HFFc6 (cell line): ENCODE results near the gene WDR47. TPM values are rescaled to one million over a fixed set of nuclear protein-coding genes. Genes with fewer than 3 reads are reported as not detected.
"Not testable (repeated sequence)": the region's sequence is repeated elsewhere in the genome, so short reads cannot be mapped to it uniquely, and the experiment has no call there.

Experiments
- DNase-seq: peaks from one replicate; pipeline ENCODE4 v3.0.0-alpha.2; 2018
- H3K27ac Mint-ChIP-seq: 2 replicates; pipeline ENCODE4 v1.8.0; 2020; ENCODE audit warnings: mild to moderate bottlenecking, mixed read lengths
- H3K27me3 Mint-ChIP-seq: 2 replicates; pipeline ENCODE4 v1.8.0; 2021; ENCODE audit warnings: mild to moderate bottlenecking, moderate library complexity, mixed read lengths; ENCODE audit not compliant: insufficient read depth
- H3K36me3 Mint-ChIP-seq: 2 replicates; pipeline ENCODE4 v1.8.0; 2021; ENCODE audit warnings: low read depth, mixed read lengths
- H3K4me1 Mint-ChIP-seq: 2 replicates; pipeline ENCODE4 v1.8.0; 2020; ENCODE audit warnings: low read depth, mixed read lengths
- H3K4me3 Mint-ChIP-seq: 2 replicates; pipeline ENCODE4 v1.8.0; 2020; ENCODE audit warnings: mild to moderate bottlenecking, moderate library complexity, mixed read lengths
- H3K9me3 Mint-ChIP-seq: 2 replicates; pipeline ENCODE4 v1.8.0; 2020; ENCODE audit warnings: mild to moderate bottlenecking, mixed read lengths
- total RNA-seq, 6 experiments: library from RNA; stranded (reverse); fragmentation: NEBNext Ultra II Directional; extraction: Animal tissue kit (Norgen Biotek cat#: 25700); gene quantifications; 2 replicates in 1 of 6; 3 replicates in 5 of 6; pipeline ENCODE4 v1.2.3, GENCODE V29; 2021
- TF ChIP-seq, protein P1 (sequence below): fragments of 200-600 bp; sonication (generic); IDR thresholded peaks from 2 replicates; pipeline ENCODE4 v1.5.0; 2021; ENCODE audit warnings: antibody characterized with exemption, mild to moderate bottlenecking

The WDR47 gene
- total RNA-seq, 6 experiments from 2014 or later, result 13.8 to 18.2 (median 17.5) TPM

- TF ChIP-seq, protein P1, sequence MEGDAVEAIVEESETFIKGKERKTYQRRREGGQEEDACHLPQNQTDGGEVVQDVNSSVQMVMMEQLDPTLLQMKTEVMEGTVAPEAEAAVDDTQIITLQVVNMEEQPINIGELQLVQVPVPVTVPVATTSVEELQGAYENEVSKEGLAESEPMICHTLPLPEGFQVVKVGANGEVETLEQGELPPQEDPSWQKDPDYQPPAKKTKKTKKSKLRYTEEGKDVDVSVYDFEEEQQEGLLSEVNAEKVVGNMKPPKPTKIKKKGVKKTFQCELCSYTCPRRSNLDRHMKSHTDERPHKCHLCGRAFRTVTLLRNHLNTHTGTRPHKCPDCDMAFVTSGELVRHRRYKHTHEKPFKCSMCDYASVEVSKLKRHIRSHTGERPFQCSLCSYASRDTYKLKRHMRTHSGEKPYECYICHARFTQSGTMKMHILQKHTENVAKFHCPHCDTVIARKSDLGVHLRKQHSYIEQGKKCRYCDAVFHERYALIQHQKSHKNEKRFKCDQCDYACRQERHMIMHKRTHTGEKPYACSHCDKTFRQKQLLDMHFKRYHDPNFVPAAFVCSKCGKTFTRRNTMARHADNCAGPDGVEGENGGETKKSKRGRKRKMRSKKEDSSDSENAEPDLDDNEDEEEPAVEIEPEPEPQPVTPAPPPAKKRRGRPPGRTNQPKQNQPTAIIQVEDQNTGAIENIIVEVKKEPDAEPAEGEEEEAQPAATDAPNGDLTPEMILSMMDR, result no peak
- peak overlapping the region; percentile 94 for H3K4me3 Mint-ChIP-seq
- no peaks in the 10 kb centered on the region for H3K27me3 Mint-ChIP-seq
- H3K9me3 Mint-ChIP-seq, result no peaks in the 10 kb centered on the region
- H3K36me3 Mint-ChIP-seq, result no peaks in the 10 kb centered on the region
- no peak for DNase-seq
- peaks cover 9% of the 10 kb centered on the region for H3K4me1 Mint-ChIP-seq
- H3K27ac Mint-ChIP-seq, result peak overlapping the region; percentile 79
Observed at GRCh38 chr1:109040627-109040988, 1.3 kb downstream of the WDR47 start.

GRCh38 chr1:109034382-109034781, 7.5 kb downstream of the WDR47 start:
- no peaks in the 10 kb centered on the region for H3K36me3 Mint-ChIP-seq
- no peak overlapping the region for H3K27ac Mint-ChIP-seq
- TF ChIP-seq, protein P1, result no peak
- H3K27me3 Mint-ChIP-seq, result no peaks in the 10 kb centered on the region
- H3K4me3 Mint-ChIP-seq, result no peak overlapping the region
- no peaks in the 10 kb centered on the region; the same call in 1 of the 2 replicates for H3K4me1 Mint-ChIP-seq
- H3K9me3 Mint-ChIP-seq, result no peaks in the 10 kb centered on the region
- DNase-seq, result no peak

DNA sequence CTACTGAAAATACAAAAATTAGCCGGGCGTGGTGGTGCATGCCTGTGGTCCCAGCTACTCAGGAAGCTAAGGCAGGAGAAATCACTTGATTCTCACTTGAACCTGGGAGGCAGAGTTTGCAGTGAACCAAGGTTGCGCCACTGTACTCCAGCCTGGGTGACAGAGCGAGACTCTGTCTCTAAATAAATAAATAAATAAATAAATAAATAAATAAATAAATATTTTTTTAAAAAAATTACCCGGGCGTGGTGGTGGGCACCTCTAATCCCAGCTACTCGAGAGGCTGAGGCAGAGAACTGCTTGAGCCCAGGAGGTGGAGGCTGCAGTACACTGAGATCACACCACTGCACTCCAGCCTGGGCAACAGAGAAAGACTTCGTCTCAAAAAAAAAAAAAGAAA, 12.4 kb downstream of the WDR47 start:
- not testable (repeated sequence) for H3K4me3 Mint-ChIP-seq, H3K36me3 Mint-ChIP-seq

GRCh38 chr1:109027841-109028240, 14.1 kb downstream of the WDR47 start:
- Mint-ChIP-seq H3K9me3 (no peaks in the 10 kb centered on the region), H3K27me3 (no peaks in the 10 kb centered on the region), H3K4me1 (peaks cover 15% of the 10 kb centered on the region), H3K36me3 (no peaks in the 10 kb centered on the region), H3K4me3 (no peak overlapping the region), H3K27ac (no peak overlapping the region)
- TF ChIP-seq, protein P1, result peak; percentile 62
- no peak for DNase-seq

More for the DNA sequence above, 12.4 kb downstream of the WDR47 start:
- not testable (repeated sequence) for H3K27ac Mint-ChIP-seq, DNase-seq, H3K27me3 Mint-ChIP-seq, H3K9me3 Mint-ChIP-seq
- peaks cover 13% of the 10 kb centered on the region for H3K4me1 Mint-ChIP-seq

DNA sequence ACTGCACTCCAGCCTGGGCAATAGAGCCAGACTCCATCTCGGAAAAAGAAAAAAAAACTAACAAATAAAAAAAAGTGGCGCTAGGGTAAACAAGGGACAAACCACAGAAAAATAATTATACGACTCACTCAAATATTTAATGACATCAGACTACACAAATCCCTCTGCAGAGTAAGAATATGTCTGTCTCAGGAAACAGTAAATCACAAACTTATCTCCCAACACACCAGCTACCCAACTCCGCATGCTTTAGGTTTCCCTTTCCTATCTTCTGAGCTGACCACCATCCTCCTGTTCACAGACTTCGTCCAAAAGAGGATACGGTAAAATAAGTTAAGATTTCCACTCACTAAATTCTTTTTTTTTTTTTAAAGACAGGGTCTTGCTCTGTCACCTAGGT, 16.2 kb downstream of the WDR47 start:
- H3K9me3 Mint-ChIP-seq, result no peaks in the 10 kb centered on the region
- DNase-seq, result no peak
- H3K36me3 Mint-ChIP-seq, result no peaks in the 10 kb centered on the region
- no peak overlapping the region; the same call in 1 of the 2 replicates for H3K27ac Mint-ChIP-seq
- TF ChIP-seq, protein P1, result no peak
- H3K4me1 Mint-ChIP-seq, result peaks cover 15% of the 10 kb centered on the region
- H3K4me3 Mint-ChIP-seq, result no peak overlapping the region
- H3K27me3 Mint-ChIP-seq, result no peaks in the 10 kb centered on the region

DNA sequence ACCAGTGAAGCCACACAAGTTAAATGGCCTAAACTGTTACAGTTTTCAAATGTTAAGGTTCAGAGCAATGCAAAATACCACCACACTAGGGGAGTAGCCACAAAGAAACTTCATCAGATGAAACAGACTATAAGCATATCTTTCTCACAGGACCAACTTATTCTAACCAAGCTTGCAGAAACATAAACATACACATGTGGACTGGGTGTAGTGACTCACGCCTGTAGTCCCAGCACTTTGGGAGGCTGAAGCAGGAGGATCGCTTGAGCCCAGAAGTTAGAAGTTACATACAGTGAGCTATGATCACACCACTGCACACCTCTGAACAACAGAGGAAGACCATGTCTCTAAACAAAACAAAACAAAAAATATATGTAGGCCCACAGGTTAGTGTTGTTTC, 17.3 kb downstream of the WDR47 start:
- H3K4me3 Mint-ChIP-seq, result no peak overlapping the region
- H3K9me3 Mint-ChIP-seq, result no peaks in the 10 kb centered on the region
- H3K4me1 Mint-ChIP-seq, result peaks cover 15% of the 10 kb centered on the region
- no peaks in the 10 kb centered on the region for H3K36me3 Mint-ChIP-seq
- TF ChIP-seq, protein P1, result no peak
- no peak for DNase-seq
- no peaks in the 10 kb centered on the region for H3K27me3 Mint-ChIP-seq
- H3K27ac Mint-ChIP-seq, result no peak overlapping the region
